OCI-LY7 (cell line): Measurements from ENCODE around the gene FAM184B.

ENCODE experiments used
- EZH2phosphoT487 ChIP-seq: fragments of 200-600 bp; sonication (generic); IDR thresholded peaks from 2 replicates; pipeline ENCODE4 v1.6.1; 2018; ENCODE audit warnings: low read depth, borderline replicate concordance, mild to moderate bottlenecking, mixed run types, antibody characterized with exemption, low read length, moderate library complexity, mixed read lengths
- TF ChIP-seq, protein P1 (sequence below): fragments of 200-600 bp; sonication (generic); conservative IDR thresholded peaks from 2 replicates; pipeline ENCODE4 v1.5.1; 2014; ENCODE audit warnings: mild to moderate bottlenecking, antibody characterized with exemption, low read length, moderate library complexity, mixed read lengths

DNA sequence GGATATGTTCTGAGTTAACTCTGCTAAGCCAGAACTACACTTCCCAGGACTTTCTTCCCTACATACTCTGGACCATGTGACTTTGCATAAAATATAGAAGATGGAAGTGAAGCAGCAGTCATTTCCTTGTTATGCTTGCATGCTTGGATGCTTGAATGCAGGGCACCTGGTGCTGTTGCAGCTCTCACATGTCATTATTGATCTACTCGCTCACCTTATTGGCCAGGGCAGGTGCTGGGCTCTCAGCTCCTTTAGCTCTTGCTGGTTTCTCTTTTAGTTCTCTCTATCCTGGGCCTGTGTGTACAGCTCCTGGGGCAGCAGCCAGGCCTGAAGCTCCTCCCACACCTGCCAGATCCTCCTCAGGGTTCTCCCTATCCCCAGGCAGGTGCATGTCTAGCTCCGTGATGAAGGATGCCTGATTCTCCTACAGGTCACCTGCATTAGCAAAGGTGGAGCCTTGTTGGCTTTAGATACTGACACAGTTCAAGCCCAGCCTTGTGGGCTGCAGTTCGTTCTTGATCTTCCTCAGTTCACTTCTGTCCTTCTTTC lies 113.7 kb downstream of the FAM184B start:
- TF ChIP-seq, protein P1, sequence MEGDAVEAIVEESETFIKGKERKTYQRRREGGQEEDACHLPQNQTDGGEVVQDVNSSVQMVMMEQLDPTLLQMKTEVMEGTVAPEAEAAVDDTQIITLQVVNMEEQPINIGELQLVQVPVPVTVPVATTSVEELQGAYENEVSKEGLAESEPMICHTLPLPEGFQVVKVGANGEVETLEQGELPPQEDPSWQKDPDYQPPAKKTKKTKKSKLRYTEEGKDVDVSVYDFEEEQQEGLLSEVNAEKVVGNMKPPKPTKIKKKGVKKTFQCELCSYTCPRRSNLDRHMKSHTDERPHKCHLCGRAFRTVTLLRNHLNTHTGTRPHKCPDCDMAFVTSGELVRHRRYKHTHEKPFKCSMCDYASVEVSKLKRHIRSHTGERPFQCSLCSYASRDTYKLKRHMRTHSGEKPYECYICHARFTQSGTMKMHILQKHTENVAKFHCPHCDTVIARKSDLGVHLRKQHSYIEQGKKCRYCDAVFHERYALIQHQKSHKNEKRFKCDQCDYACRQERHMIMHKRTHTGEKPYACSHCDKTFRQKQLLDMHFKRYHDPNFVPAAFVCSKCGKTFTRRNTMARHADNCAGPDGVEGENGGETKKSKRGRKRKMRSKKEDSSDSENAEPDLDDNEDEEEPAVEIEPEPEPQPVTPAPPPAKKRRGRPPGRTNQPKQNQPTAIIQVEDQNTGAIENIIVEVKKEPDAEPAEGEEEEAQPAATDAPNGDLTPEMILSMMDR = no peak
- no peak for TF ChIP-seq EZH2phosphoT487
